ENCODE results near the gene CSMD2. TPM values are rescaled to one million over a fixed set of nuclear protein-coding genes. Genes with fewer than 3 reads are reported as not detected.
A peak's percentile ranks its signal among the peaks of the same experiment; 100 is the strongest.

The CSMD2 gene
- total RNA-seq, 1 donor from 2014 or later = 0.27 TPM

DNA sequence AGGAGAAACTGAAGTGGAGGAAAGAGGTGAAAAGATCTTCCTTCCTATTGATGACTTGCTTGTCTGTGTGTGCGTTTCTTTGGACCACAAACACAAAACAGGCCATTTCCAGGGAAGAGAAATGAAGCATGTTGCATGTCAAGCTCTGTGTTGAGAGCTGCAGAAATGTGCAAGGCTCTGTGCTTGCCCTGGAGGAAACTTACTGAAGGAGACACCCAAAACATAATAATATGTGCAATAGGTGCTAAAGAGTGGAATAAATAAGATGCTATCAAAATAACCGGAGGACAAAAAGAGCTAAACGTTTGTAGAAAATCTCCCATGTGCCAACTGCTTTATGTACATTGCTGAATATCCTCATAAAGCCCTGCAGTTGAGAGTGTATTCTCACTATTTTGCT lies 496.3 kb downstream of the CSMD2 start:
- Mint-ChIP-seq H3K4me1 (ENCODE audit: low read depth, unreplicated experiment) (no peaks in the 10 kb centered on the region), H3K27me3 (ENCODE audit: unreplicated experiment) (peaks cover 2% of the 10 kb centered on the region), H3K9me3 (ENCODE audit: unreplicated experiment) (no peaks in the 10 kb centered on the region), H3K4me3 (ENCODE audit: unreplicated experiment) (no peak overlapping the region), H3K27ac (ENCODE audit: unreplicated experiment) (no peak overlapping the region), H3K36me3 (ENCODE audit: unreplicated experiment) (peaks cover 4% of the 10 kb centered on the region)
- no peak for TF ChIP-seq CTCF (IDR thresholded peaks at IDR 0.05; ENCODE audit: partially characterized antibody, unreplicated experiment)
- DNase-seq = no peak

GRCh38 chr1:33667386-33668282 lies 497.4 kb downstream of the CSMD2 start:
- DNase-seq = no peak
- no peak for TF ChIP-seq CTCF (IDR thresholded peaks at IDR 0.05; ENCODE audit: partially characterized antibody, unreplicated experiment)
- Mint-ChIP-seq H3K4me3 (ENCODE audit: unreplicated experiment) (no peak overlapping the region), H3K4me1 (ENCODE audit: low read depth, unreplicated experiment) (no peaks in the 10 kb centered on the region), H3K9me3 (ENCODE audit: unreplicated experiment) (no peaks in the 10 kb centered on the region), H3K36me3 (ENCODE audit: unreplicated experiment) (peaks cover 4% of the 10 kb centered on the region), H3K27me3 (ENCODE audit: unreplicated experiment) (no peaks in the 10 kb centered on the region), H3K27ac (ENCODE audit: unreplicated experiment) (no peak overlapping the region)

DNA sequence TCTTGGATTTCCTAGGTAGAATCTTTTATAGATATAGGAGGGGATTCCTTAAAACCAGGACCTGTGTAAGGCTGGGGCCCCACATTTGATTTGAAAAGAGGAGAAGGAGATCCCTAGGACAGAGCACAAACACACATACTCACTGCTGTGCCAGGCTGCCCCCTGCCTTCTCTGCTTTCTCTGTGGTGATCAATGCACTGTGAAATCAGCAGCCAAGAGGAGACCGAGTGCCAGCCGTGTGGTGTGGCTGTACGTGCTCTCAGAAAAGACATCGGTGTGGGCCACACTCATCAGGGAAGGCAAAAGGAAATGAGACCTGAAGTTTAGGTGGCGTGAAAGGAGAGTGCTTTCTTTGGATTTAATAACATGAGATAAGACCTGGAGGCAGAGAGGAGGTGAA lies 498.4 kb downstream of the CSMD2 start:
- Mint-ChIP-seq H3K27me3 (ENCODE audit: unreplicated experiment) (no peaks in the 10 kb centered on the region), H3K9me3 (ENCODE audit: unreplicated experiment) (no peaks in the 10 kb centered on the region), H3K27ac (ENCODE audit: unreplicated experiment) (no peak overlapping the region), H3K36me3 (ENCODE audit: unreplicated experiment) (peaks cover 4% of the 10 kb centered on the region), H3K4me1 (ENCODE audit: low read depth, unreplicated experiment) (peaks cover 6% of the 10 kb centered on the region), H3K4me3 (ENCODE audit: unreplicated experiment) (no peak overlapping the region)
- TF ChIP-seq CTCF (IDR thresholded peaks at IDR 0.05; ENCODE audit: partially characterized antibody, unreplicated experiment) = no peak
- no peak for DNase-seq

DNA sequence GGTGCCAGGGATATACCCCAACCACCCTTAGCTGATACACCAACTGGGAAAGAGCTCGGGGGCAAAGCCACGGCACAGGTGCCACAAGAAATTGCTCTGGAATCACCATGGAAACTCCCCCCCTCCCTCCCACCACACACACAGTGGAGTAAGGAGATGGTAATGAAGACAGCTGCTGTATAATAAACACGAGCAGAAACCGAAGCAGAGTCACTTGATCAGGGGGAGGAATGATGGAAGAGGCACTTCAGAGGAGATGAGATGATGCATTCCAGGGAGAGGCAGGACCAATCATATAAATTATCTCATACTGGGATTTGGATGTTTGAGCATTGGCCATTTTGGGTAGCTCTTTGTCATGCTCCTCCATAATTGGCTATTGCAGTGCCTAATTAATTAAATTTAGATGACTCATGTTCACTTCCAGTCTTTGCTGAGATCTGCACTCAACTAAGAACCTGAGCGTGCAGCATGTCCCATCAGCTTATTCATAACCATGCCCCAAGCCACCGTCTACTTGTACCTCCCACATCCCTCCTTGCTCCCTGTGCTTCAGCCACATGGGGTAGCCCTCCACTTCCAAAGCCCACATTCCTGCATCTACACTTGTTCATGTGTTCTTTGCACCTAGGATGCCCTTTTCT lies 503.1 kb downstream of the CSMD2 start:
- Mint-ChIP-seq H3K27ac (ENCODE audit: unreplicated experiment) (peak overlapping the region; percentile 10), H3K4me1 (ENCODE audit: low read depth, unreplicated experiment) (peaks cover 13% of the 10 kb centered on the region), H3K27me3 (ENCODE audit: unreplicated experiment) (peaks cover 2% of the 10 kb centered on the region), H3K9me3 (ENCODE audit: unreplicated experiment) (no peaks in the 10 kb centered on the region), H3K4me3 (ENCODE audit: unreplicated experiment) (no peak overlapping the region), H3K36me3 (ENCODE audit: unreplicated experiment) (no peaks in the 10 kb centered on the region)
- DNase-seq = no peak
- no peak for TF ChIP-seq CTCF (IDR thresholded peaks at IDR 0.05; ENCODE audit: partially characterized antibody, unreplicated experiment)

- Mint-ChIP-seq H3K27ac (ENCODE audit: unreplicated experiment) (no peak overlapping the region), H3K36me3 (ENCODE audit: unreplicated experiment) (no peaks in the 10 kb centered on the region), H3K27me3 (ENCODE audit: unreplicated experiment) (peaks cover 3% of the 10 kb centered on the region), H3K4me3 (ENCODE audit: unreplicated experiment) (no peak overlapping the region), H3K4me1 (ENCODE audit: low read depth, unreplicated experiment) (peaks cover 13% of the 10 kb centered on the region), H3K9me3 (ENCODE audit: unreplicated experiment) (no peaks in the 10 kb centered on the region)
- no peak for TF ChIP-seq CTCF (IDR thresholded peaks at IDR 0.05; ENCODE audit: partially characterized antibody, unreplicated experiment)
- DNase-seq = no peak
These were observed 504.1 kb downstream of the CSMD2 start for GRCh38 chr1:33660956-33661355.

Data from glutamatergic neuron (in vitro differentiated cells).